ENCODE measurements around the gene WFIKKN2. TPM values are rescaled to one million over a fixed set of nuclear protein-coding genes. Genes with fewer than 3 reads are reported as not detected.
A peak's percentile ranks its signal among the peaks of the same experiment; 100 is the strongest.

The WFIKKN2 gene
- total and polyA plus RNA-seq, 2 of the 8 experiments (the other 6 are each of a cell fraction or from before 2014, with no cell fraction given) = 0.07 to 0.30 TPM

- H3K4ac ChIP-seq (replicated peaks; ENCODE audit: insufficient read length, low read depth, low read length) = no peak overlapping the region
- no peaks in the 10 kb centered on the region for H4K20me1 ChIP-seq (replicated peaks in 1 of 2; ENCODE audit: control insufficient read depth in 1 of 2, insufficient read depth in 2 of 2, low read length in 2 of 2)
- H2AK5ac ChIP-seq (ENCODE audit: low read depth, low read length) = no peak overlapping the region
- H2BK15ac ChIP-seq (ENCODE audit: low read length) = no peak overlapping the region; the same call in 1 of the 2 replicates
- H3K79me2 ChIP-seq (ENCODE audit: control insufficient read depth in 1 of 2, insufficient read depth in 2 of 2, low read length in 2 of 2) = no peaks in the 10 kb centered on the region
- H2BK12ac ChIP-seq (ENCODE audit: low read depth, low read length) = no peak overlapping the region
- no peak overlapping the region for H2BK120ac ChIP-seq (replicated peaks; ENCODE audit: low read depth, low read length)
- no peak overlapping the region for H2AFZ ChIP-seq (ENCODE audit: low read length)
- no peaks in the 10 kb centered on the region for H3K27me3 ChIP-seq (replicated peaks in 1 of 4; ENCODE audit: control insufficient read depth in 3 of 4, extremely low read depth in 1 of 4, insufficient read depth in 3 of 4, low read length in 3 of 4)
- H3K27ac ChIP-seq (ENCODE audit: low read depth, low read length) = no peak overlapping the region
- peak overlapping the region; percentile 61; the same call in 1 of the 2 replicates for H2BK20ac ChIP-seq (ENCODE audit: low read length)
- H3K9me3 ChIP-seq (ENCODE audit: insufficient read depth in 2 of 2, low read depth in 1 of 2, low read length in 1 of 2) = no peaks in the 10 kb centered on the region
- H3K56ac ChIP-seq (replicated peaks; ENCODE audit: insufficient read length, low read depth, low read length) = no peak overlapping the region
- no peak overlapping the region; the same call in 1 of the 2 replicates for H4K8ac ChIP-seq (ENCODE audit: extremely low read depth, insufficient read depth, low read length)
- no peaks in the 10 kb centered on the region for H3K79me1 ChIP-seq (ENCODE audit: low read depth, low read length)
- no peak for DNase-seq (ENCODE audit: low read depth in 1 of 2, low spot score in 2 of 2)
- H3K14ac ChIP-seq (ENCODE audit: insufficient read length) = no peak overlapping the region
- H3K4me2 ChIP-seq (ENCODE audit: insufficient read depth in 1 of 2, low read depth in 2 of 2, low read length in 2 of 2) = no peak overlapping the region
- no peak overlapping the region for H3K4me3 ChIP-seq (ENCODE audit: extremely low read depth in 1 of 4, insufficient read depth in 2 of 4, low read depth in 3 of 4, low read length in 4 of 4)
- no peaks in the 10 kb centered on the region for H3K36me3 ChIP-seq (ENCODE audit: control insufficient read depth in 2 of 4, insufficient read depth in 4 of 4, low read length in 3 of 4)
- POLR2A ChIA-PET (ENCODE audit: partially characterized antibody) = interaction anchor here (1.1 to 4.3 kb wide), 4 partner anchors 11 to 45 kb away, joined by 3 to 21 read pairs (median 3); partner anchors contain the start of gene TOB1
- peak overlapping the region; percentile 7 for H4K91ac ChIP-seq (replicated peaks; ENCODE audit: insufficient read length, low read length)
- H3K4me1 ChIP-seq (replicated peaks in 1 of 4; ENCODE audit: control insufficient read depth in 3 of 4, insufficient read depth in 4 of 4, low read length in 3 of 4) = peaks cover 7 to 33% (median 23%) of the 10 kb centered on the region in 4 experiments
- no peak overlapping the region for H2BK5ac ChIP-seq (ENCODE audit: low read depth, low read length)
- CTCF ChIA-PET (ENCODE audit: partially characterized antibody) = interaction anchor here (0.8 to 10.5 kb wide), 10 partner anchors 11 to 119 kb away, joined by 3 to 125 read pairs (median 6); no protein-coding TSS in a partner anchor
- no peak overlapping the region for H4K5ac ChIP-seq (ENCODE audit: insufficient read length, low read depth, low read length)
- H3K23ac ChIP-seq (ENCODE audit: insufficient read length) = no peak overlapping the region
- no peak overlapping the region for H3K9ac ChIP-seq (replicated peaks in 1 of 4; ENCODE audit: extremely low read depth in 1 of 4, low read depth in 3 of 4, low read length in 3 of 4)
- H3K23me2 ChIP-seq (ENCODE audit: low read depth, low read length) = no peaks in the 10 kb centered on the region
- no peak for FAIRE-seq
- TF ChIP-seq FOSL1 (IDR thresholded peaks at IDR 0.05; ENCODE audit: insufficient read depth, low read depth, low read length) (no peak), TCF12 (IDR thresholded peaks at IDR 0.05; ENCODE audit: low read depth, low read length) (no peak), KDM4A (IDR thresholded peaks at IDR 0.05; ENCODE audit: low read depth, low read length, severe bottlenecking) (no peak), BACH1 (IDR thresholded peaks at IDR 0.05; ENCODE audit: low read length) (no peak), EGR1 (IDR thresholded peaks at IDR 0.05; ENCODE audit: borderline replicate concordance, low read depth, low read length) (no peak), RNF2 (IDR thresholded peaks at IDR 0.05; ENCODE audit: borderline replicate concordance, low read depth, low read length, missing control alignments, poor library complexity, severe bottlenecking) (no peak), PHF8 (conservative IDR thresholded peaks at IDR 0.05; ENCODE audit: low read depth, low read length) (no peak)
- 84% methylated on average over 5 of the region's 5 CpGs; no CpG with 5 or more reads in 1 of the 2 experiments for WGBS, 2 experiments (ENCODE audit: extremely low coverage in 1 of 2, insufficient coverage in 1 of 2, insufficient read length in 1 of 2, insufficient replicate concordance in 2 of 2, low coverage in 1 of 2, low lambda C conversion rate in 2 of 2, missing lambda C conversion rate in 1 of 2)
- H3K18ac ChIP-seq (ENCODE audit: extremely low read depth, low read length) = no peak overlapping the region; the same call in 1 of the 2 replicates
Observed at GRCh38 chr17:50830352-50830751, 5.0 kb upstream of the WFIKKN2 start.

Data from H1 (cell line).